ENCODE data around the gene BRINP3.
A peak's percentile ranks its signal among the peaks of the same experiment; 100 is the strongest.

The BRINP3 gene

DNA sequence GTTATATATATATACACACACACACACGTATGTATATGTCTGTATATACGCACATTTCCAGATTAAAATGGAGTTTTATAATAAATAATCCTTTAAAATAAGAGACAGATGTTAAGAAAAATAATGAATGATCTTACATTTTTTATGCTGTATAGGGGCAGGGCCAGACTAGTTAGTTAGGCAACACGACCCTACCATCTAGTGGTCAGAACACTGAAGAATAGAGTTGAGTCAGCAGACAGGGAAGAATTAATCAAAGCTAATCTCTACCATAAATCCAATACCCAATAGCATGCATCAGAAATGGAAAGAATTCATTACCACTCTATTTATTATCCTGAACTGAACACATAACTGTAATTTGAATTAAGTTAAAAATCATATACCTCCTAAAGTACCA lies 156.7 kb downstream of the BRINP3 start:
- Histone ChIP-seq H3K79me1 (ENCODE audit: low read depth, low read length) (no peaks in the 10 kb centered on the region), H4K91ac (ENCODE audit: low read depth, low read length, poor library complexity) (no peak overlapping the region), H4K8ac (ENCODE audit: low read depth, low read length) (no peak overlapping the region), H3K9ac (ENCODE audit: low read depth, low read length, poor library complexity) (no peak overlapping the region), H3K4me2 (ENCODE audit: insufficient read depth, low read length, poor library complexity, severe bottlenecking) (no peak overlapping the region), H3K4ac (ENCODE audit: low read length) (no peak overlapping the region), H3K27me3 (ENCODE audit: control insufficient read depth in 3 of 3, insufficient read depth in 3 of 3, low read depth in 1 of 3, low read length in 3 of 3) (no peaks in the 10 kb centered on the region), H3K4me1 (ENCODE audit: control insufficient read depth in 2 of 2, insufficient read depth in 1 of 2, low read depth in 1 of 2, low read length in 2 of 2) (no peaks in the 10 kb centered on the region), H2BK12ac (ENCODE audit: low read length) (no peak overlapping the region), H3K4me3 (ENCODE audit: low read length in 2 of 2) (no peak overlapping the region), H3K23ac (ENCODE audit: low read depth, low read length, poor library complexity) (no peak overlapping the region), H3K27ac (replicated peaks; ENCODE audit: low read length) (no peak overlapping the region), H3K14ac (ENCODE audit: low read length) (no peak overlapping the region), H3K18ac (ENCODE audit: low read length) (no peak overlapping the region), H2BK15ac (ENCODE audit: low read length) (no peak overlapping the region), H2AK5ac (ENCODE audit: low read depth, low read length) (no peak overlapping the region), H2BK5ac (ENCODE audit: low read length) (no peak overlapping the region), H2BK120ac (ENCODE audit: low read depth, low read length) (no peak overlapping the region), H2AFZ (ENCODE audit: low read length) (no peak overlapping the region), H3K36me3 (replicated peaks in 1 of 2; ENCODE audit: control insufficient read depth in 2 of 2, insufficient read depth in 2 of 2, low read length in 2 of 2) (no peaks in the 10 kb centered on the region), H3K9me3 (replicated peaks in 1 of 2; ENCODE audit: control insufficient read depth in 2 of 2, insufficient read depth in 1 of 2, low read depth in 1 of 2, low read length in 2 of 2) (no peaks in the 10 kb centered on the region)
- WGBS, 2 donors (ENCODE audit: extremely low coverage in 2 of 2, insufficient read length in 2 of 2, insufficient replicate concordance in 1 of 2) = no CpG with 5 or more reads among the region's 3 CpGs
- DNase-seq (ENCODE audit: low spot score) = peak; percentile 14

- H3K4me1 ChIP-seq (ENCODE audit: control insufficient read depth in 2 of 2, insufficient read depth in 1 of 2, low read depth in 1 of 2, low read length in 2 of 2) = no peaks in the 10 kb centered on the region
- no peak overlapping the region for H2BK12ac ChIP-seq (ENCODE audit: low read length)
- H3K23ac ChIP-seq (ENCODE audit: low read depth, low read length, poor library complexity) = no peak overlapping the region
- no peak overlapping the region for H2BK15ac ChIP-seq (ENCODE audit: low read length)
- H3K36me3 ChIP-seq (replicated peaks in 1 of 2; ENCODE audit: control insufficient read depth in 2 of 2, insufficient read depth in 2 of 2, low read length in 2 of 2) = no peaks in the 10 kb centered on the region
- no peak overlapping the region for H2AFZ ChIP-seq (ENCODE audit: low read length)
- H3K9me3 ChIP-seq (replicated peaks in 1 of 2; ENCODE audit: control insufficient read depth in 2 of 2, insufficient read depth in 1 of 2, low read depth in 1 of 2, low read length in 2 of 2) = no peaks in the 10 kb centered on the region
- H4K8ac ChIP-seq (ENCODE audit: low read depth, low read length) = no peak overlapping the region
- no peak overlapping the region for H3K4me3 ChIP-seq (ENCODE audit: low read length in 2 of 2)
- no peak overlapping the region for H3K27ac ChIP-seq (replicated peaks; ENCODE audit: low read length)
- no CpG with 5 or more reads among the region's 1 CpG for WGBS, 2 donors (ENCODE audit: extremely low coverage in 2 of 2, insufficient read length in 2 of 2, insufficient replicate concordance in 1 of 2)
- H2BK5ac ChIP-seq (ENCODE audit: low read length) = no peak overlapping the region
- H3K27me3 ChIP-seq (ENCODE audit: control insufficient read depth in 3 of 3, insufficient read depth in 3 of 3, low read depth in 1 of 3, low read length in 3 of 3) = no peaks in the 10 kb centered on the region
- H2BK120ac ChIP-seq (ENCODE audit: low read depth, low read length) = no peak overlapping the region
- no peak overlapping the region for H3K4ac ChIP-seq (ENCODE audit: low read length)
- no peak overlapping the region for H3K4me2 ChIP-seq (ENCODE audit: insufficient read depth, low read length, poor library complexity, severe bottlenecking)
- H3K9ac ChIP-seq (ENCODE audit: low read depth, low read length, poor library complexity) = no peak overlapping the region
- no peak overlapping the region for H2AK5ac ChIP-seq (ENCODE audit: low read depth, low read length)
- DNase-seq (ENCODE audit: low spot score) = no peak
- no peak overlapping the region for H3K14ac ChIP-seq (ENCODE audit: low read length)
- H4K91ac ChIP-seq (ENCODE audit: low read depth, low read length, poor library complexity) = no peak overlapping the region
- H3K18ac ChIP-seq (ENCODE audit: low read length) = no peak overlapping the region
- H3K79me1 ChIP-seq (ENCODE audit: low read depth, low read length) = no peaks in the 10 kb centered on the region
Observed at GRCh38 chr1:190312763-190313162, 164.9 kb downstream of the BRINP3 start.

DNA sequence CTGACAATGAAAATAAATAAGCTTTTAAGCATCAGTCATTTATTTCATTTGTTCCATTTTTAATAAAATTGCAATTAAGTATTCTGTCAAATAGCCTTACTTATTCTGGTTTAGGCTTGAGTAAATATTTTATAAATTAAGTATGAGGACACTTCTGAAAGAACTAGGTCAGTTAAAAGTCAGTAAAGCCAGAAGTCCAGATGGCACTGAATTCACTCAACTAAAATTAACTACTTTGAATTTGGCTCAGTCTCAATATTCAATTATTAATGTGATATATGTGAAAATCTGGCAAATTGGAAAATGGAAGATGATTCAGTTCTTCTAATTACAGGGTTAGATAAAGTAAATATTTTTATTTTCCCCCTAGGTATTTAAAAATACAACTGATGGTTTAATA lies 174.2 kb downstream of the BRINP3 start:
- Histone ChIP-seq H2BK5ac (ENCODE audit: low read length) (no peak overlapping the region), H3K4ac (ENCODE audit: low read length) (no peak overlapping the region), H2AK5ac (ENCODE audit: low read depth, low read length) (no peak overlapping the region), H3K4me2 (ENCODE audit: insufficient read depth, low read length, poor library complexity, severe bottlenecking) (no peak overlapping the region), H4K8ac (ENCODE audit: low read depth, low read length) (no peak overlapping the region), H3K14ac (ENCODE audit: low read length) (no peak overlapping the region), H3K27ac (replicated peaks; ENCODE audit: low read length) (no peak overlapping the region), H2BK12ac (ENCODE audit: low read length) (no peak overlapping the region), H3K4me3 (ENCODE audit: low read length in 2 of 2) (no peak overlapping the region), H3K9ac (ENCODE audit: low read depth, low read length, poor library complexity) (no peak overlapping the region), H2AFZ (ENCODE audit: low read length) (no peak overlapping the region), H3K27me3 (ENCODE audit: control insufficient read depth in 3 of 3, insufficient read depth in 3 of 3, low read depth in 1 of 3, low read length in 3 of 3) (no peaks in the 10 kb centered on the region), H3K4me1 (ENCODE audit: control insufficient read depth in 2 of 2, insufficient read depth in 1 of 2, low read depth in 1 of 2, low read length in 2 of 2) (no peaks in the 10 kb centered on the region), H3K36me3 (replicated peaks in 1 of 2; ENCODE audit: control insufficient read depth in 2 of 2, insufficient read depth in 2 of 2, low read length in 2 of 2) (no peaks in the 10 kb centered on the region), H3K23ac (ENCODE audit: low read depth, low read length, poor library complexity) (no peak overlapping the region), H3K9me3 (replicated peaks in 1 of 2; ENCODE audit: control insufficient read depth in 2 of 2, insufficient read depth in 1 of 2, low read depth in 1 of 2, low read length in 2 of 2) (no peaks in the 10 kb centered on the region), H2BK15ac (ENCODE audit: low read length) (no peak overlapping the region), H2BK120ac (ENCODE audit: low read depth, low read length) (no peak overlapping the region), H3K18ac (ENCODE audit: low read length) (no peak overlapping the region), H3K79me1 (ENCODE audit: low read depth, low read length) (no peaks in the 10 kb centered on the region), H4K91ac (ENCODE audit: low read depth, low read length, poor library complexity) (no peak overlapping the region)
- DNase-seq (ENCODE audit: low spot score) = no peak

- no peak overlapping the region for H4K8ac ChIP-seq (ENCODE audit: low read depth, low read length)
- H2BK5ac ChIP-seq (ENCODE audit: low read length) = no peak overlapping the region
- no peak overlapping the region for H2BK15ac ChIP-seq (ENCODE audit: low read length)
- no peak overlapping the region for H3K14ac ChIP-seq (ENCODE audit: low read length)
- no peak overlapping the region for H4K91ac ChIP-seq (ENCODE audit: low read depth, low read length, poor library complexity)
- no peaks in the 10 kb centered on the region for H3K9me3 ChIP-seq (replicated peaks in 1 of 2; ENCODE audit: control insufficient read depth in 2 of 2, insufficient read depth in 1 of 2, low read depth in 1 of 2, low read length in 2 of 2)
- H2AK5ac ChIP-seq (ENCODE audit: low read depth, low read length) = no peak overlapping the region
- no peak overlapping the region for H2BK120ac ChIP-seq (ENCODE audit: low read depth, low read length)
- no peaks in the 10 kb centered on the region for H3K36me3 ChIP-seq (replicated peaks in 1 of 2; ENCODE audit: control insufficient read depth in 2 of 2, insufficient read depth in 2 of 2, low read length in 2 of 2)
- H3K27ac ChIP-seq (replicated peaks; ENCODE audit: low read length) = no peak overlapping the region
- H2BK12ac ChIP-seq (ENCODE audit: low read length) = no peak overlapping the region
- no peak overlapping the region for H3K23ac ChIP-seq (ENCODE audit: low read depth, low read length, poor library complexity)
- no peak overlapping the region for H3K18ac ChIP-seq (ENCODE audit: low read length)
- H3K4me2 ChIP-seq (ENCODE audit: insufficient read depth, low read length, poor library complexity, severe bottlenecking) = no peak overlapping the region
- no peak overlapping the region for H3K4ac ChIP-seq (ENCODE audit: low read length)
- no peak overlapping the region for H3K9ac ChIP-seq (ENCODE audit: low read depth, low read length, poor library complexity)
- no CpG with 5 or more reads among the region's 2 CpGs for WGBS, 2 donors (ENCODE audit: extremely low coverage in 2 of 2, insufficient read length in 2 of 2, insufficient replicate concordance in 1 of 2)
- no peaks in the 10 kb centered on the region for H3K79me1 ChIP-seq (ENCODE audit: low read depth, low read length)
- DNase-seq (ENCODE audit: low spot score) = no peak
- no peaks in the 10 kb centered on the region for H3K4me1 ChIP-seq (ENCODE audit: control insufficient read depth in 2 of 2, insufficient read depth in 1 of 2, low read depth in 1 of 2, low read length in 2 of 2)
- H2AFZ ChIP-seq (ENCODE audit: low read length) = no peak overlapping the region
- H3K4me3 ChIP-seq (ENCODE audit: low read length in 2 of 2) = no peak overlapping the region
- H3K27me3 ChIP-seq (ENCODE audit: control insufficient read depth in 3 of 3, insufficient read depth in 3 of 3, low read depth in 1 of 3, low read length in 3 of 3) = no peaks in the 10 kb centered on the region
Observed at GRCh38 chr1:190296453-190296852, 181.2 kb downstream of the BRINP3 start.
